Dendritic cell treated with granulocyte-macrophage colony-stimulating factor and Interleukin-4, amounts not matched to agents 40 ng/mL and 50 ng/mL, for 4 days (primary cell): ENCODE results near the gene RRP1B.
A peak's percentile ranks its signal among the peaks of the same experiment; 100 is the strongest.

Experiments used
- H3K27ac Mint-ChIP-seq: one replicate; pipeline ENCODE4 v1.8.0; 2022; ENCODE audit warnings: mild to moderate bottlenecking, mixed read lengths
- H3K27me3 Mint-ChIP-seq: one replicate; pipeline ENCODE4 v1.8.0; 2022; ENCODE audit warnings: mild to moderate bottlenecking, mixed read lengths
- H3K36me3 Mint-ChIP-seq: one replicate; pipeline ENCODE4 v1.8.0; 2022; ENCODE audit warnings: low read depth, mixed read lengths
- H3K4me1 Mint-ChIP-seq: one replicate; pipeline ENCODE4 v1.8.0; 2022; ENCODE audit warnings: low read depth, mixed read lengths
- H3K4me3 Mint-ChIP-seq: one replicate; pipeline ENCODE4 v1.8.0; 2022; ENCODE audit warnings: mild to moderate bottlenecking, moderate library complexity, mixed read lengths
- H3K9me3 Mint-ChIP-seq: one replicate; pipeline ENCODE4 v1.8.0; 2022; ENCODE audit warnings: mixed read lengths
- intact Hi-C: fragments of 100-400 bp; cut with micrococcal nuclease; formaldehyde crosslinking; loops from one replicate; pipeline ENCODE4 v1.15.0; 2022

Gene RRP1B

GRCh38 chr21:43627527-43627926 is 31.8 kb upstream of the RRP1B start:
- Mint-ChIP-seq H3K36me3 (no peaks in the 10 kb centered on the region), H3K27me3 (peaks cover 21% of the 10 kb centered on the region), H3K9me3 (no peaks in the 10 kb centered on the region), H3K27ac (no peak overlapping the region), H3K4me1 (no peaks in the 10 kb centered on the region), H3K4me3 (no peak overlapping the region)
- intact Hi-C loops = no loop called here

DNA sequence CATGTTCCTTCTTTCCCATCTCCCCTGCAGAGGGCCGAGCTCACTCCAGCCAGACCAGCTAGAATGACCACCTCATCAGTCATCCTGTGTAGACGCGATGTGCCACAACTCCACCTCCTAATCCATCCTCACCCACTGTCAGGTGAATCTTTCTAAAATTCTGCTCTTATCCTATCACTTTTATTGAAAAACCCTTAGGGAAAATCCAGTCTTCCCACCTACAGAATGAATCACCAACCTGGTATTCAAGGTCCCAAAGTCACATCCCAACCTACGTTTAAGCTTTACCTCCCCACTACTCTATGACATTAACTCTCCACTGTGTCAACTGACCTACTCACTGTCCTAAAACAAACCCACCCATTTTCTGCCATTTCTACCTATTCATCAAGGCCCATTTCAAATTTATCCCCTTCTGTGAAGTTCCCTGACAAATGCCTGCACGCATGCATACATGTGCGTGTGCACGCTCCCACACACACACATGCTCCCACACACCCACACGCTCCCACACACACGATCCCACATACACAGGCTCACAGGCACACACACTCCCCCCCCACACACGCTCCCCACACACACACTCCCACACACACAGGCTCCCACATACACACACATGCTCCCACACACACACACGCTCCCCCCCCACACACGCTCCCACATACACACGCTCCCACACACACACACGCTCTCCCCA is 27.8 kb upstream of the RRP1B start:
- intact Hi-C loops = no loop called here
- H3K27me3 Mint-ChIP-seq = peaks cover 7% of the 10 kb centered on the region
- H3K27ac Mint-ChIP-seq = no peak overlapping the region

DNA sequence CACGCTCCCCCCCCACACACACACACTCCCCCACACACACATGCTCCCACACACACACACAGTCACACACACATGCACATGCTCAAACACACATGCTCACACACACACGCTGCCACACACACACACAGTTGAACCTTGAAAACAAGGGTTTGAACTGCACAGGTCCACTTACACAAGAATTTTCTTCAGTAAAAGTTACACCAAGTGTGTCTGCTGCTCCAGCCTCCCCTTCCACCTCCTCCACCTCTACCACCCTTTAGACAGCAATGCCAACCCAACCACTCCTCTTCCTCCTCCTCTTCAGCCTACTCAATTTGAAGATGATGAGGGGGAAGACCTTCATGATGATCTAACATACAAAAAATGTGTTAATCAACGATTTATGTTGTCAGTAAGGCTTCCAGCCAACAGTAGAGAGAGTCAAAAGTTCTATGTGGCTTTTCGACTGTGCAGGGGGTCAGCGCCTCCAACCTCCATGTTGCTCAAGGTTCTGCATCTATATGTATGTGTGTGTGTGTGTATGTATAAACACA is 26.9 kb upstream of the RRP1B start:
- H3K36me3 Mint-ChIP-seq = no peaks in the 10 kb centered on the region
- no peak overlapping the region for H3K27ac Mint-ChIP-seq
- intact Hi-C loops = no loop called here

More for the DNA sequence above, 27.8 kb upstream of the RRP1B start:
- Mint-ChIP-seq H3K4me3 (no peak overlapping the region), H3K9me3 (no peaks in the 10 kb centered on the region), H3K36me3 (no peaks in the 10 kb centered on the region), H3K4me1 (no peaks in the 10 kb centered on the region)

GRCh38 chr21:43634618-43635017 is 24.7 kb upstream of the RRP1B start:
- peaks cover 4% of the 10 kb centered on the region for H3K27me3 Mint-ChIP-seq
- no peak overlapping the region for H3K27ac Mint-ChIP-seq
- intact Hi-C loops = no loop called here
- H3K36me3 Mint-ChIP-seq = no peaks in the 10 kb centered on the region
- no peaks in the 10 kb centered on the region for H3K9me3 Mint-ChIP-seq
- H3K4me1 Mint-ChIP-seq = peaks cover 7% of the 10 kb centered on the region
- H3K4me3 Mint-ChIP-seq = no peak overlapping the region

More for the DNA sequence above, 26.9 kb upstream of the RRP1B start:
- H3K27me3 Mint-ChIP-seq = peaks cover 7% of the 10 kb centered on the region
- peaks cover under 1% of the 10 kb centered on the region for H3K4me1 Mint-ChIP-seq
- no peaks in the 10 kb centered on the region for H3K9me3 Mint-ChIP-seq
- H3K4me3 Mint-ChIP-seq = no peak overlapping the region

- Mint-ChIP-seq H3K27me3 (peaks cover 4% of the 10 kb centered on the region), H3K36me3 (no peaks in the 10 kb centered on the region), H3K9me3 (no peaks in the 10 kb centered on the region), H3K4me3 (no peak overlapping the region), H3K27ac (no peak overlapping the region), H3K4me1 (peaks cover 13% of the 10 kb centered on the region)
- intact Hi-C loops = no loop called here
These were observed 23.9 kb upstream of the RRP1B start for GRCh38 chr21:43635436-43635835.

DNA sequence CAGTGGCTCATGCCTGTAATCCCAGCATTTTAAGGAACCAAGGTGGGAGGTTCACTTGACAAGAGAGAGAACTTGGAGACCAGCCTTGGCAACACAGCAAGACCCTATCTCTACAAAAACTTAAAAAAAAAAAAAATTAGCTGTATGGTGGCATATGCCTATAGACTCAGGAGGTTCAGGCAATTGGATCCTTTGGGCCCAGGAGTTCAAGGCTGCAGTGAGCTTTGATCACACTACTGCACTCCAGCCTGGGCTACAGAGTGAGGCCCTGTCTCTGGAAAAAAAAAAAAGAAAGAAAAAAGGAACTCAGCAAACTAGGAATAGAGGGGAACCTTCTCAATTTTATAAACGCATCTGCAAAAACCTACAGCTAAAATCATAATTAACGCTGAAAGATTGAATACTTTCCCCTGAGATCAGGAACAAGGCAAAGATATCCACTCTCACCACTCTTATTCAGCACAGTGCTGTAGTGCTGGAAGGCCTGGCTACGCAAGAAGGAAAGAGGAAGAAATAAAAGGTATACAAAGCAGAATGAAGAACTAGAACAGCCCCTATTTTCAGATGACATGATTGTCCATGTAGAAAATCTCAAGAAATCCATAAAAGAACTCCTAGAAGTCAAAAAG is 21.7 kb upstream of the RRP1B start:
- intact Hi-C loops = no loop called here
- peaks cover 13% of the 10 kb centered on the region for H3K4me1 Mint-ChIP-seq
- H3K9me3 Mint-ChIP-seq = no peaks in the 10 kb centered on the region
- no peak overlapping the region for H3K27ac Mint-ChIP-seq
- H3K27me3 Mint-ChIP-seq = no peaks in the 10 kb centered on the region
- no peak overlapping the region for H3K4me3 Mint-ChIP-seq
- H3K36me3 Mint-ChIP-seq = no peaks in the 10 kb centered on the region

DNA sequence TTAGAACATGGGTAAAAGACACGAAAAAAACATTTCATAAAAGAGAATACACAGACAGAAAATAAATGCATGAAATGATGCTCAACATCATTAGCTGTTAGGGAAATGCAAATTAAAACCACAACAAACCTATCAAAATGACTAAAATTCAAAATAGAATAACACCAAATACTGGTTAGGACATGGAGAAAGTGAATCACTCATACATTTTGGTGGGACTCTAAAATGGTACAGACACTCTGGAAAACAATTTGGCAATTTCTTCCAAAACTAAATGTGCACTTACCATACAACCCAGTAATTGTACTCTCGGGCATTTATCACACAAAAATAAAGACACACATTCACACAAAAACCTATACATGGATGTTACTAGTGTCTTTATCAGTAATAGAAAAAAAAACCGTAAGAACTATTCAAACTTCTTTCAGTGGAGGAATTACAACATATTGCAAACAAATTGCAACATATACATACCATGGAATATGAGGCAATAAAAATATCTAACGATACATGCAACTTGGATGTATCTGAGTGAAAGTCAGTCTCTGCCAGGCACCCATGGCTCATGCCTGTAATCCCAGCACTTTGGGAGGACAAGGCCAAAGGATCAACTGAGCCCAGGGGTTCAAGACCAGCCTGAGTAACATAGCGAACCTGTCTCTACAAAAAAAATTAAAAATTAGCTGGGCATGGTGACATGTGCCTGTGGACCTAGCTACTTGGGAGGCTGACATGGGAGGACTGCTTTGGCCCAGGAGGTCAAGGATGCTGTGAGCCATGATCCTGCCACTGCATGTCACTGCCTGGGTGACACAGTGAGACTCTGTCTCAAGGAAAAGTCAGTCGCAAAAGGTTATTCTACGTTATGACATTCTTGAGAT is 19.6 kb upstream of the RRP1B start:
- Mint-ChIP-seq H3K4me3 (no peak overlapping the region), H3K27ac (no peak overlapping the region), H3K9me3 (no peaks in the 10 kb centered on the region), H3K36me3 (no peaks in the 10 kb centered on the region), H3K27me3 (no peaks in the 10 kb centered on the region), H3K4me1 (peaks cover 17% of the 10 kb centered on the region)
- intact Hi-C loops = loop anchor here (10.0 kb wide), 1 partner anchor 715 kb away; the partner anchor contains the start of gene ERVH48-1

DNA sequence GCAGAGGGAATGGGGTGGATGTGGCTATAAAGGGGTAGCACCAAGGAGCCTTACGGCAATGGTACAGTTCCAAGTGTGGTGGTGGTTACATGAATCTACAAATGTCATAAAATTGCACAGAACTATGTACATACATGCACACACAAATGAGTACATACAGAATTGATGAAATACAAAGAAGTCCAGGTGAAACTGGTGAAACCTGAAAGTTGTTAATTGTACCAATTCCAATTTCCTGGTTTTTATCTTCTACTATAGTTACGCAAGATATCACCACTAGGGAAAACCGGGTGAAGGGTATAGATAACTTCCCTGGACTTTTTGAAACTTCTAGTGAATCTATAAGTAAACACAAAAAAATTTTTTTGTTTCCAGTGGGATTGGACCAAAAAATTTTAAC is 19.0 kb upstream of the RRP1B start:
- H3K9me3 Mint-ChIP-seq = no peaks in the 10 kb centered on the region
- no peak overlapping the region for H3K4me3 Mint-ChIP-seq
- H3K27me3 Mint-ChIP-seq = no peaks in the 10 kb centered on the region
- H3K4me1 Mint-ChIP-seq = peaks cover 22% of the 10 kb centered on the region
- H3K27ac Mint-ChIP-seq = no peak overlapping the region
- no peaks in the 10 kb centered on the region for H3K36me3 Mint-ChIP-seq
- intact Hi-C loops = loop anchor here (10.0 kb wide), 1 partner anchor 716 kb away; the partner anchor contains the start of gene ERVH48-1

DNA sequence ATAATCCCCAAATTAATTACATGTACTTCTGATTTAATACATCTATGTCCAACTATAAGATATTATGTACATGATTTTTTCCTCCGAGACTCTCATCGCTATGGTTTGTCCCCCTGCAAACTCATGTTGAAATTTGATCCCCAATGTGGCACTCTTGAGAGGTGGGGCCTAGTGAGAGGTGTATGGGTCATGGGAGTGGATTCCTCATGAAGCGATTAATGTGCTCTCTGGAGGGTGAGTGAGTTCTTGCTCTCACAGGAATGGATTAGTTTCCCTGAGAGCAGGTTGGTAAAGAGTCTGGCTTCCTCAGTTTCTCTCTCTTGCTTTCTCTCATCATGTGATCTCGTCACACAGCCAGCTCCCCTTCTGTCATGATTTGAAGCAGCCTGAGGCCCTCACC is 16.2 kb upstream of the RRP1B start:
- Mint-ChIP-seq H3K36me3 (no peaks in the 10 kb centered on the region), H3K9me3 (no peaks in the 10 kb centered on the region), H3K27me3 (peaks cover 4% of the 10 kb centered on the region), H3K4me1 (peaks cover 25% of the 10 kb centered on the region), H3K4me3 (no peak overlapping the region), H3K27ac (no peak overlapping the region)
- intact Hi-C loops = loop anchor here (10.0 kb wide), 1 partner anchor 718 kb away; the partner anchor contains the start of gene ERVH48-1

DNA sequence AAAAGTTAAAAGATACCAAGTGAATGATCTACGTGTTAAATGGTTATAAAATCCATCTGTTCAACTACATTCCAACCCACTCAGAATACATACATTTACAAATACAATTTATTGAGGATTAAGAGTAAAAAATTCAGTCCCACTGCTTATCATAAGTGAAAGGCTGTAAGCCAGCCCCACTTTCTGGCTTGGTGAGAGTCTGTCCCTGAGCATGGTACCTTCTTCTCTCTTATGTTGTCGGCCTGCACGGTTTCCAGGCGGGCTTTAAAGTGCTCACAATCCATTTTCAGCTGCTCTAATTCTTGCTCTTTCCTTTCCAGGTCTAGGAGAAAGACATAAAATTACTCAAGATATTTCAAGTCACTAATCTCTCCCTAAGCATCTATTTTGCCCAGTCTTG is 15.3 kb upstream of the RRP1B start:
- Mint-ChIP-seq H3K9me3 (no peaks in the 10 kb centered on the region), H3K36me3 (no peaks in the 10 kb centered on the region), H3K27ac (no peak overlapping the region), H3K27me3 (peaks cover 7% of the 10 kb centered on the region), H3K4me3 (no peak overlapping the region), H3K4me1 (peaks cover 25% of the 10 kb centered on the region)
- intact Hi-C loops = loop anchor here (2.0 to 10.0 kb wide), 3 partner anchors 31 to 719 kb away; partner anchors contain the start of gene ERVH48-1

GRCh38 chr21:43644609-43645008 is 14.8 kb upstream of the RRP1B start:
- no peak overlapping the region for H3K4me3 Mint-ChIP-seq
- H3K27ac Mint-ChIP-seq = no peak overlapping the region
- H3K4me1 Mint-ChIP-seq = peaks cover 25% of the 10 kb centered on the region
- intact Hi-C loops = loop anchor here (2.0 to 10.0 kb wide), 3 partner anchors 32 to 720 kb away; partner anchors contain the start of gene ERVH48-1
- peaks cover 7% of the 10 kb centered on the region for H3K27me3 Mint-ChIP-seq
- no peaks in the 10 kb centered on the region for H3K36me3 Mint-ChIP-seq
- no peaks in the 10 kb centered on the region for H3K9me3 Mint-ChIP-seq

GRCh38 chr21:43645136-43645891 is 14.0 kb upstream of the RRP1B start:
- peak overlapping the region; percentile 48 for H3K4me3 Mint-ChIP-seq
- H3K9me3 Mint-ChIP-seq = no peaks in the 10 kb centered on the region
- H3K27ac Mint-ChIP-seq = peak overlapping the region; percentile 79
- intact Hi-C loops = loop anchor here (2.0 to 10.0 kb wide), 3 partner anchors 33 to 721 kb away; partner anchors contain the start of gene ERVH48-1
- peaks cover 7% of the 10 kb centered on the region for H3K27me3 Mint-ChIP-seq
- no peaks in the 10 kb centered on the region for H3K36me3 Mint-ChIP-seq
- peaks cover 20% of the 10 kb centered on the region for H3K4me1 Mint-ChIP-seq

DNA sequence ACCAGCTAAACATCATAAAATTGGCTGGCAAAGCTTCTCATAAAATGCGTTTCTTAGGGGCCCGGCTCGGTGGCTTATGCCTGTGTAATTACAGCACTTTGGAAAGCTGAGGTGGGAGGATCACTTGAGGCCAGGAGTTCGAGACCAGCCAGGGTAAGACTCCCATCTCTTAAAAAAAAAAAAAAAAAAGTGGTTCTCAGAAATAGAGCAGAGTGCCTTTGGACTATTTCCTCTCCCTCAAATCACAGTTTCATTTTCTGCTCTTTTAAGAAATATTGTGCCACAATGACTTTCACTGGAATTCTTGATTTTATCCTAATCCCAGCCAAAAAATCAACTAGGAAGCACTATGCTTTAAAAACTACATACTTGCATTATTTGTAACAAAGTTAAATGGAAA is 13.4 kb upstream of the RRP1B start:
- Mint-ChIP-seq H3K4me3 (no peak overlapping the region), H3K27me3 (peaks cover 7% of the 10 kb centered on the region), H3K9me3 (no peaks in the 10 kb centered on the region), H3K4me1 (peaks cover 19% of the 10 kb centered on the region), H3K36me3 (no peaks in the 10 kb centered on the region), H3K27ac (peak overlapping the region; percentile 79)
- intact Hi-C loops = loop anchor here (2.0 to 10.0 kb wide), 3 partner anchors 33 to 721 kb away; partner anchors contain the start of gene ERVH48-1
